Right renal cortex interstitium (tissue), 3 donors: ENCODE results near the gene PAK4. TPM values are rescaled to one million over a fixed set of nuclear protein-coding genes. Genes with fewer than 3 reads are reported as not detected.
"Not testable (repeated sequence)": the region's sequence is repeated elsewhere in the genome, so short reads cannot be mapped to it uniquely, and the experiment has no call there.

Experiments used
- DNase-seq, 3 donors: peaks; one replicate each; pipeline ENCODE4 v3.0.0-alpha.2; 2013; ENCODE audit warnings: low read depth in 3 of 3, low spot score in 2 of 3
- polyA plus RNA-seq, 3 donors: library from polyadenylated mRNA; unstranded; fragments of 120-200 nt; gene quantifications; one replicate each; pipeline ENCODE4 v1.2.1, GENCODE V29; 2013; ENCODE audit not compliant: insufficient read length in 3 of 3

PAK4 gene
- polyA plus RNA-seq, 3 donors = 40.0 to 50.1 (median 45.4) TPM

GRCh38 chr19:39200066-39200802 is 74.6 kb downstream of the PAK4 start:
- no peak for DNase-seq

DNA sequence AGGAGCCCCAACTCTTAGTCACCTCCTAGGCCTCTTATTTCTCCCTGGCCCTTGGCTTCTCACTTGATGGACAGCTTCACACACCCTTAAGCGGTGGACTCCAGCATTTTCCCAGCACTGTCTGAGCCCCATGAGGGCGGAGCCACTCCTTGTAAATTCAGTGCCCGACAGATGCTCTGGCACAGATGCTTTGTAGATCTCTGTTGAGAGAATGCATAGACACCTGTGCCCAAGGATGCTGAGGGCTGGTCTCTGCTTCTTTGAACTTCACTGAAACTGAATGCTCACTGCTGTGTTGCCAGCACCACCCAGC is 75.2 kb downstream of the PAK4 start:
- no peak for DNase-seq

DNA sequence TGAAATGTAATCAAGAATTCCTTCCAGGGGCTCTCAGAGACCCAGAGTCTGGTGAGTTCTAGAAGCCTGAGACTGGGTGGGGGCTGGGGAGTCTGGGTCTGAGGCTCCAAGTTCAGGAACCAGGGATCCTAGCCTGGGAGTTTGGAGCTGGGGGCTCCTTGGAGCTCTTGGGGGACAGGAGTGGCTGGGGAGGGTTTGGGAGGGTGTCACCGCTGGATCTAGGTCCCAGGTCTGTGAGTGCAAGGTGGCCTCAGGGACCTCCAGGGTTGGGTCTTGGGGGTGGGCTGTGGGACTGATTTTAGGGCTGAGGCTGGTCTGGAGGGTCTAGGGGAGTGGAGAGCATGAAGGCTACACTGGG is 77.4 kb downstream of the PAK4 start:
- no peak for DNase-seq

- no peak for DNase-seq
Measured at GRCh38 chr19:39203372-39204341, 78.1 kb downstream of the PAK4 start, which contains the start of gene SYCN. TSS of gene SYCN (minus strand) at chr19:39204263. CDS start at chr19:39204254, 9 bp downstream.

DNA sequence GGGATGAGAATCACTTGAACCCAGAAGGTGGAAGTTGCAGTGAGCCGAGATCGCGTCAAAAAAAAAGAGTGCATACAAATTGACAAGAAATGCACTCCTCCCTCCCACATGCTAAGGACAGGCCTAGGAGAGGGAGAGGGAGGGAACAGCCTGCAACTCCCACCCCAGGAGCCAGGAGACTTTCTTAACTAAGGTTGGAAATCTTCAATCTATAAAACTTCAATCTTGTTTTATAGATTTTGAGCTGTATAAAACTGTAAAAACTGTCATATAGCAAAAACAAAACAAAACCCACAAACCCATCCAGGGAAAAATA is 79.8 kb downstream of the PAK4 start:
- DNase-seq = no peak

- no peak for DNase-seq
Measured at GRCh38 chr19:39206122-39206521, 80.5 kb downstream of the PAK4 start.

DNA sequence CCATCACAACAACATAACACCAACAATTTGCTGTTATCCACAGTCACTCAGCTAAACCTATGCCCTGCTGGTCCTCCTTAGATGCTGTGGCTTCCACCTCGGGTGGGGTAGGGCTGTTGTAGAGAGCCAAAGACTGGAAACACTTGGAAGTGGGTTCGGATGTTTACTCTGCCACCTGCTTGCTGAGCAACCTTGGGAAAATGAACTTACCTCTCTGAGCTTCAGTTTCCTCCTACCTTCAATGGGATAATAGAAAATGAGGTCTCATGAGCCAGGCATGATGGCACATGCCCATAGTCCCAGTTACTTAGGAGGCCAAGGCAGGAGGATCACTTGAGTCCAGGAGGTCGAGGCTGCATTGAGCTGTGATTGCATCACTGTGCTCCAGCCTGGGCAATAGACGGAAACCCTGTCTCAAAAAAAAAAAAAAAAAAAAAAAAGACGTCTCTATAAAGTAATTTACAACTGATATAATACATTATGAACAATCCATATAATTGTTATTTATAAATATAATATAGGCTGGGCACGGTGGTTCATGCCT is 81.8 kb downstream of the PAK4 start:
- DNase-seq = no peak

- no peak for DNase-seq
Measured at GRCh38 chr19:39208175-39208795, 82.7 kb downstream of the PAK4 start.

GRCh38 chr19:39209196-39209595 is 83.6 kb downstream of the PAK4 start:
- DNase-seq = no peak

- DNase-seq = no peak
Measured at GRCh38 chr19:39211731-39212374, 86.3 kb downstream of the PAK4 start.

GRCh38 chr19:39212375-39212742 is 86.8 kb downstream of the PAK4 start:
- no peak for DNase-seq

DNA sequence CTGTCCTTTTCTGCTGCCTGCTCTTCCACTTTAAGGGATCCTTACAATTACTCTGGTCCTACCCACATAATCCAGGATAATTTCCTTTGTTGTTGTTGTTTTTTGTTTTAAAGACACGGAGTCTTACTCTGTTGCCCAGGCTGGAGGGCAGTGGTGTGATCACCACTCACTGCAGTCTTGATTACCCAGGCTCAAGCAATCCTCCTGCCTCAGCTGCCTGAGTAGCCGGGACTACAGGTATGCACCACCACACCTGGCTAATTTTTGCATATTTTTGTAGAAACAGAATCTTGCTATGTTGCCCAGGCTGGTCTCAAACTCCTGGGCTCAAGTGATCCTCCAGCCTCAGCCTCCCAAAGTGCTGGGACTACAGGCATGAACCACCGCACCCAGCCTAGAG is 89.7 kb downstream of the PAK4 start:
- DNase-seq = not testable (repeated sequence)

DNA sequence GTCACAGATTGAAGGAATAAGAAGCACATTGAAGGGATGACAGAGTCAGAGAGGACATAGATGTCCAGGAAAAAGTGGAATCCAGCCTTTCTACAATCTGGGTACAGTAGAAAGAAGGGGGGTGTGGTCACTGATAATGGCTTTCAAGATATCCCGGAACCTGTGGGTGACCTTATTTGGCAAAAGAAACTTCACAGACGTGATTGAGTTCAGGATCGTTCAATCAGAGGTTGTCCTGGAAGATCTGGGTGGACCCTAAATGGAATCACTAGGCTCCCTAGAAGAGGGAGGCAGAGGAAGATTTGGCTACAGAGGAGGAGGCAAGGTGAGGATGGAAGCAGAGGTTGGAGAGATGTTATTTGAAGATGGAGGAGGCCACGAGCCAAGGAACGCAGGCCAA is 91.5 kb downstream of the PAK4 start:
- no peak for DNase-seq

DNA sequence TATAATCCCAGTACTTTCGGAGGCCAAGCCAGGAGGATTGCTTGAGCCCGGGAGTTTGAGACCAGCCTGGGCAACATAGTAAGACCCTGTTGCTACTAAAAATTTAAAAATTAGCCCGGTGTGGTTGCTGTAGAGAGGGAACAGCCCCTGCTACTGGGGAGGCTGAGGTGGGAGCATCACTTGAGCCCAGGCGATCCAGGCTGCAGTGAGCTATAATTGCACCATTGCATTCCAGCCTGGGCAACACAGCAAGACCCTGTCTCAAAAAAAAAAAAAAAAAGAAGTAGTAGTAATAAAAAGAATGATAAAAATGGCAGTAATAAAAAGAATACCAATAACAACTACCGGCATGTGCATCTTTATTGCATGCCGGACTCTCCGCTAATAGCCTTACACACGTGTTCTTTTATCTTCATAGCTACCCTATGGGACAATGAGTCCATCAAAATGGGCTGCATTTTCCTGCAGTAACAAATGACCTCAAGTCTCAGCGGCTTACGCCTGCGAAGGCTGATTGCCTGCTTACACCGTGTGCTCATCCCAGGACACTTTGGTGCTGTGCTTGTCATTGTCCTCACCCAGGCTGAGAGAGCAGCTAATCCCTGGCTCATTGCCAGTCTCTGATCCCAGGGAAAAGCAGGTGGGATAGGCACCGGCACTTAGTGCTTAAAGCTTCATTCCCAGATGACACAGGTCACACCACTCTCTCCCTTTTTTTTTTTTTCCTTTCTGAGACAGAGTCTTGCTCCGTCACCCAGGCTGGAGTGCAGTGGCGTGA is 92.8 kb downstream of the PAK4 start:
- DNase-seq = no peak

GRCh38 chr19:39219108-39219507 is 93.5 kb downstream of the PAK4 start:
- DNase-seq = not testable (repeated sequence)

DNA sequence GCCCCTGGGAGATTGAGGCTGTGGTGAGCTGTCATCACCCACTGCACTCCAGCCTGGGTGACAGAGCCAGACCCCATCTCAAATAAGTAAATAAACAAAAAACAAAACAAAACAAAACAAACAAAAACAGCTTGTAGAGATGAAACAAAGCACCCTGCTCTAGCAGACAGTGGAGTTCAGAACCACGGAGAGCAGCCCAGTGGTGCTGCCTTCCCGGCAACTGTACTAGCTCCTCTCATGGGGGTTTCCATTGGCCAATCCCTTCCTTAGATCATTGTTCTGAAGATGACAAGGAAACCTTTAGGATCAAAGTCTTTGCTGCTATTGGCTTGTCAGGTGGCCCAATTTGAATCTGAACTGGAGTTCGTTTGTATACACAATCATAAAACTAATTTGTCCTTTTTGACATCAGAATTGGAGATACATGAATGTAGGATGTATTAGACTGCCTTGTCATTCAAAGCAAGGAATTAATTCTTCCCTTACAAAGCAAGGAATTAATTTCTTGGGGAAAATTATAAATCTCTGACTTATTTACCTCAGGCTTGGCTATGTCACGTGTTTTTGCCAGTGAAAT is 98.2 kb downstream of the PAK4 start:
- peak in 1 of 3 donors; percentile 49 for DNase-seq

DNA sequence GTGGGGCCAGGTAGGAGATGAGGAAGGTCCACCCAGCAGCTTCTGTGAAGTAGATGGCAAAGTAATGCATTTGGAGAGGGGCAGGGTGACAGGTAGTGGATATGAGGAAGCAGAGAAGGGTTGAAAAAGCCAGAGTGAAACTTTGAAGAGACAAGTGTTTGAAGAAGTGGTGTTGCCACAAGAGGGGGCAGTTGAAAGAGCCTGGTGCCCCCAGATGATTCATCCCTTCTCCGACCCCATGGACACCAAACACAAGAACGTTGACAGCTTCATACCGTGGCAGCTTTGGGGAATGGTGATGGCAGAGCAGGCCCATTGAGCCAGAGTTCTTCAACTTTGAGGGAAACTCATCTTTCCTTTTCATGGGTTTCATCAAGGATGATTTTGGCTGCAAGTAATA is 99.3 kb downstream of the PAK4 start:
- no peak for DNase-seq
